Measurements from ENCODE around the gene RTCB.

Gene RTCB

DNA sequence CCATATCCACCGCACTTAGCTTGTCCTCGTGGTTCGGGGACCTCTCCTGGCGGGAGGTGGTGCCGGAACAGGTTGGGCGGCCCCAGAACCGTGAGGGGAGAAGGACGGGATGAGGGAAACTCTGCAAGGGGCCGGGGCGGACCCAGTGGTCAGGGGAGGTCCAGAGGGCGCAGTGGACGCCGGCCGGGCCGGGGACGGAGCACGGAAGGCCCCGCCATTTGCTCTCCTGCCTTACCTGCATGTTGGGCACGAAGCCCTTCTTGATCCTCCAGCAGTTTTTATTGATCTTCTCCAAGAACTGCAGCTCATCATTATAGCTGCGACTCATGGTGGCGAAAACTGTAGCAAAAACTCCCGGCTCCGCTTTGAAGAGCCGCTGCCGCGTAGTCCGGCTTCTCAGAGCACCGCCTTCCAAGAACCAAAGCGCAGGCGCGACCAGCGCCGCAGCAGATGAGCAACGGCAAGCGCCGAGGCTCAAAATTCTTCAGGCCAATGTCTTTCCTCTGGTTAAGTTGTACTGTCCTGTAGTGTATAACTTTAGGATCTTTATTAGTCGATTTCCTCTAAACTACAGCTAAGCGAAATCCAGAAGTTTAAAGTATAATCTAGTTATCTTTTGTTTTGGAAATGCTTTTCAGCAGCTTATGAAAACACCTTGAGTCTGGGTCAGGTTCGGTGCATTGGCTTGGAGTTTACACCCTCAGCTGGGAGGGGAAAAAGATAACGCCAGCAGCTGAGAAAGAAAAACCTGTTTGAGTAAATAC lies at the start of gene RTCB:
RTCB (minus strand) TSS at position 419 of the 764 bp plus-strand sequence; CDS start at position 328, 91 bp downstream.
- peak; percentile 83 for DNase-seq (ENCODE audit: low read depth)

GRCh38 chr22:32457031-32457430 lies 45.0 kb upstream of the RTCB start:
- no peak for DNase-seq (ENCODE audit: low read depth)

- no peak for DNase-seq (ENCODE audit: low read depth)
Observed at GRCh38 chr22:32448980-32449379, 36.9 kb upstream of the RTCB start.

DNA sequence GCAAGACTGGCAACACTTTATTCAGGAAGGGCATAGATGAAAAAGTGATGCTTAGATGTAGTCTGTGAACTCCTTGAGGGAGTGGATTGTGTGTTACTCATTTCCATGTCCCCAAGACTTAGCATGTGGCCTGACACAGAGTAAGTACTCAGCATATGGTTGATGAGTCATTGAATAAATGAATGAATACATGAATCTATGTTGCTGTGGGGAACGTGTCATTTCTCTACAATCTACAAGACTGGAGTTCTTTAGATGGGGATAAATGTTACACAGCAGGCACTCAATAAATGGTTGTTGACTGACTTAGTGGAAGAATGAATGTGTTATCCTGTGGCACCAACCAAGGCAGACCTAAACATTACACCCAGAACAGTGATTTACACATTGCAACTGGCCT lies 34.3 kb upstream of the RTCB start:
- no peak for DNase-seq (ENCODE audit: low read depth)

GRCh38 chr22:32444068-32444467 lies 32.0 kb upstream of the RTCB start:
- no peak for DNase-seq (ENCODE audit: low read depth)

DNA sequence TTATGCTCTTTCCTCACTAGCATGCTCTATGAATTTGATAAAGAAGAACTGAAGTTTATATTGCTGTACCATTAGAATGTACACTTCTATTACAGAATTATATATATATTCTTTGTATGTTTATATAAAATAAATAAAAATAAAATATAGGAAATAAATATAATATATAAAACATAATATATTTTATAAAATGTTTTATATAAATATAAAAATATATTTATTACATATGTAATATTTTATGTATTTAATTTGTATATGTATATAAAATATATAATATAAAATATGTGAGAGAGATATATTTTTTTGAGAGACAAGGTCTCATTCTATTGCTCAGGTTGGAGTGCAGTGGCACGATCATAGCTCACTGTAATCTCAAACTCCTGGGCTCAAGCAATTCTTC lies 18.3 kb upstream of the RTCB start:
- no peak for DNase-seq (ENCODE audit: low read depth)

DNA sequence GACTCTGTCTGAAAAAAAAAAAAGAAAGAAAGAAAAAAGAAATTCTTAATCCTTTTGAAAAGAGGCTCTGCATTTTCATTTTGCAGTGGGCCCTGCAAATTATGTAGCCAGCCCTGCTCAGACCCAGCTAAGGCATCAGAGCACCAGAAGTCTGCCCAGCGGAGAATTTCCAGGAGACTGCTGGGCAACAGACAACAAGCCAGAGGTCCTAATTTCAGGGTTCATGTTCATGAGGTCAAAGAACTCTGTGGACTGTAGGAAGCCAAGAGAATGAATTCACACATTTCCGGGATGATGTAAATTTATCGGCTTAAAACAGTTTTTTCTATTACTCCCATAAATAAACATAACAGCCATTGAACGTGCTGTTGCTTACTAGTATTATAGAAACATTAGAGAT lies 14.8 kb upstream of the RTCB start:
- DNase-seq (ENCODE audit: low read depth) = no peak

DNA sequence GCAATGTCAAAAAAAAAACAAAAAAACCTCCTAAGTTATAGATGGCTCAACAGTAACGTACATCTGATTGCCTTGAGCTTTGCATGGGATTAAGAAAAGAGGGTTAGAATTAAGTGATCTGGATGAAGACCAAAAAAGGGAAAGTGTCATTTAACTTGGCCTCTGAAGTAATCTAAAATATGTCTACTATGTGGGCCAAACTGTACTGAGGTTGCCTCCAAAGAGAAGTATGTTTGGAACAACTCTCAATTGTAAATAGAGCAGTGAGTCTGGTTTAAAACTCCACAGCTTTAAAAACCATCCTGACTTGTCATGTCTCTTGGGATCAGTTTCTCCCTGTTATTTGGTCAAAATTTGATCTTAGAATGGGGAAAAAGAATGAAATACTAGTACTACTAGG lies 11.6 kb upstream of the RTCB start:
- no peak for DNase-seq (ENCODE audit: low read depth)

DNA sequence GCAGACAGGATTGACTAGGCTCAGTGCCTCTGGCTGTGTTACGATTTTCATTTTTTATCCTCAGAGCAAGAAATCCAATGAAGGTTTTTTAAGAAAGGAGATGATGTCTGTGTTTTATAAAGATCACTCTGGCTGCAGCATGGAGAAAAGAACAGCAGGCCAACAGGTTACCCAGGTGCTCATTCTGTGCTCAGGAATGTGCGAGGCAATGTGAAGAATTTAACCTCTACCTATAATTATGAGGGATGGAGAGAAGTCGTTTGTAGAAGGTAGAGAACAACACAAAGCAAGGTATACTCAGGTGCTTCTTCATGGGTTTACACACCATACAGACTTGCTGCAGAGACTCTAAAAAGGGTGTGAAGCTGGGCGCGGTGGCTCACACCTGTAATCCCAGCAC lies 10.0 kb upstream of the RTCB start:
- no peak for DNase-seq (ENCODE audit: low read depth)

DNA sequence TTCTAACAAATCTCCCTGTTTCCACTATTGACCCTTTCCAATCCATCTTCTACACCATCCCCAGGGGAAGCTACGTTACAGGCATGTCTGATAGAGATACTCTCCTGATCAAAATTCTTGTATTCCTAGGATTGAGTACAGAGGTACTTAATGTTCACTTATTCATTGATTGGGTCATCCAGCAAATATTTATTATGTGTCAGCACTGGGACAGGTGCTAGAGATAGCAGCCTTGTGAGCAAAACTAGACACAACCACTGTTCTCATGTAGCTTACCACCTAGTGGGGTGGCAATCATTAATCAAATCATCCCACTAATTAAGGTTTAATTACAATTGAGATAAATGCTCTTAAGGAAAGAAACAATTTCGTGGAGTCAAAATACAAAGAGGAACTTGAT lies 9.4 kb upstream of the RTCB start:
- DNase-seq (ENCODE audit: low read depth) = no peak

- no peak for DNase-seq (ENCODE audit: low read depth)
Observed at GRCh38 chr22:32417906-32418305, 5.9 kb upstream of the RTCB start.

DNA sequence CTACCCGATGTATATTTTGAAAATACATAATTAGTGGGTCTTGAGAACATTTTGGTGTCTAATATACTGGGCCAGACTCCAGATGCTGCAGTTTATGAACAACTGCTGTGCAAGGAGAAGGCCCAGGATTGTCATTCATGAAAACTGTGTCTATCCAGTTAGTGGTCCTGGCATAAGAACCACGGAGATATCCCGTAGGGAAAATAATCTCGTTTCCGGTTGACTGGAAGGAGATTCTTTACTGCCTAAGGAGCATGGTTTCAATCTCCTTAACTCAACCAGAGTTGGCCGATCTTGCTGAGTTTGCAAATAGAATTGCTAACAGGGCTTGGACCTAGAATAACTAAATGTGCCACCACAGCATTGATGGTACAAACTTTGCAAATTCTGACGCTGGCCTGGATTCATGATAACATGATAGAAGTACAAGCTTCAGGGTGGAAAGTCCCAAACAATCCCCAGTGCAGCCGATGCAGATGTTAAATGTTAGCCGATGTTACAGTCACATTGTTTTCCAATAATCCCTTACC lies 4.6 kb upstream of the RTCB start:
- DNase-seq (ENCODE audit: low read depth) = no peak

DNA sequence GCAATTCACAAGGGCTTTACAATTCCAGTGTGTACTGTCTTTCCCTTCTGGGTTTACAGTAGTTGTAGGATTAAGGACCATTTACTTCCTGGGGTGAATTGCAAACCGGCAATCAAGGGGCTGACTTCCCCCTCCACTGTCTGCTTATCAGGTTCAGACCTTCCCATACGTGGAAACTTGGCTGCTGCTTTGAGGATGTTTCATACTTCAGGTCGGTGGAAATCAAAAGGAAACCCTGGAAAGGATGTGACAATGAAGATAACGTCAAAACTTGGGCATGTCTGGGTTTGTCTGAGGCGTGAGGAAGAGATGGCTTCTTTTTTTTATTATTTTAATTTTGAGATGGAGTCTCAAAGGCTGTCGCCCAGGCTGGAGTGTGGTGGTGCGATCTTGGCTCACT lies 2.1 kb upstream of the RTCB start:
- no peak for DNase-seq (ENCODE audit: low read depth)

DNA sequence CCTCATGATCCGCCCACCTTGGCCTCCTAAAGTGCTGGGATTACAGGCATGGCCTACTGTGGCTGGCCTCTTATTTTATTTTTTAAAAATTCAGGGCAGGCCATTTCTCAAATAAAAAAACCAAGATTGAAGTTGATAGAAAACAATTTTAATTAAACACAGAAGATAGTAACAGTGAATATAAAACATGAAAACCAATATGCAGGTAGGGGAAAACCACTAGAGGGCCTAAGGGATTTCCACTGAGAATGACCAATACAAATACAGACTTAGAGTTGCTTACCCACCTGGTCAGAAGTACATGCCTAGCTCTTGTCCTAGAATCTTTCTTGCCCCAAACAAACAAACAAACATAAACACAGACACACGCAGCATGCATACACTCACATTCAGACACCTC lies 1.7 kb upstream of the RTCB start:
- DNase-seq (ENCODE audit: low read depth) = no peak

- DNase-seq (ENCODE audit: low read depth) = no peak
Observed at GRCh38 chr22:32411402-32411801, 645 bp downstream of the RTCB start.

DNA sequence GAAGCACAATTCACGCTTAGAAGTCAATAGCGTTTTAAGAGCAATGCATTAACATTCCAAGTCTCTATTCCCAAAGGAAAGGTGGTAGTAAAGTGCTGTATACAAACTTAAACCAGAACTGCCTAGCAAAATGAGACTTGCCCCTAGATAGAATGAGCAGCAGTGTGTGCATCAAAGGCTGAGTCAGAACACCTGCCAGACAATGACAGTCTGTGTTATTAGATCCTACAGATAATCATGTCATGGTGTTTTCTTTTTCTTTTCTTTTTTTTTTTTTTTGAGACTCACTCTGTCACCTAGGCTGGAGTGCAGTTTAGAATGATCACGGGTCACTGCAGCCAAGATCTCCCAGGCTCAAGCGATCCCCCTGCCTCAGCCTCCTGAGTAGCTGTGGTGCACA lies 1.6 kb downstream of the RTCB start:
- no peak for DNase-seq (ENCODE audit: low read depth)

GRCh38 chr22:32409977-32410376 lies 2.1 kb downstream of the RTCB start:
- no peak for DNase-seq (ENCODE audit: low read depth)

DNA sequence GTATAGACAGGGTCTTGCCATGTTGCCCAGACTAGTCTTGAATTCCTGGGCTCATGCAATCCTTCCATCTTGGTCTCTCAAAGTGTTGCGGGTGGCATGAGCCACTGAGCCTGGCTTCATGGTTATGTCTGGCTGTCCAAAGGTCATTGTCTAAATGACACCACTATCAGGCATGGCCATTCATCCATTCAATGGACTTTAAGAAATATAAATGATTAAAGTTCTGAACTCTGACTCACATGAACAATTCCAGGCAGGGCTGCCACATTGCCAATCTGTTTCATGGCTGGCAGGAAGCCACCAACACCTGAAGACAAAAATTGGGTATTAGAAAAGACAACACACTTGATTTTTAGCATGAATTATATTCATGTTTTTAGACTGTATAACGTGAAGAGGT lies 4.1 kb downstream of the RTCB start:
- no peak for DNase-seq (ENCODE audit: low read depth)

DNA sequence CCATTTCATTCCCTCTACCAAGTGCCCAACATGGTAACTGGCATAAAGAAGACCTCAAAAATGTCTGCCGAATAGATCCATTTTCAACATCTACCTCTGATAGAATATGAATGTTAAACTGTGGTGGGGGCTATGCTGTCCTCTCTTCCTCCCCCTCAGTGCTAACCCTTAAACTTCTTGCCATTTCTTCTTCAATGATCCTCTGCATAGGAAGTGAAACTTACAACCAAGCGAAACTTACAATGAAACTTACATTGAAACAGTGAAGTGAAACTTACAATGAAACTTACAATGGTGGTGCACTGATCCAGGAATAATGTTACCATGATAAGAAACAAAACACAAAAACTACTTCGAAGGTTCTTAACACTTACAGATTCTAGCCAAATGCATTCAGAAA lies 4.7 kb downstream of the RTCB start:
- DNase-seq (ENCODE audit: low read depth) = no peak

GRCh38 chr22:32404021-32404420 lies 8.0 kb downstream of the RTCB start:
- no peak for DNase-seq (ENCODE audit: low read depth)

DNA sequence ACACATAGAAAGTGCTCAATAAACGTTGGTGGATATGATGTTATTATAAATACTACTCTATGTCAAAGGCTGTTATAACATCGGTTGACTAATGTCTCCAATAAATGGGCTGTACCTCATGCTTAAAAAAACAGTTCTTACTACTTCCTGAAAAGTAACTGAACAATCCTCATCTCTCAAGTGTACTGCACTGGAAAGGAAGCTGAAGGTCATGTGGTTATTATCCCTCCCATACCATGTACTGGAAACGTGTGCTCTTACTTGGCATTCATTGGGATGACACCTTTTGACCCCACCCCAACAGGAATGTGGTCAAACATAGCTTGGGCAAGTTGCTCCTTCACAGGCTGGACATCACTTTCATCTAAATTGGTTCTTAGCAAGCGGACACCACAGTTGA lies 10.6 kb downstream of the RTCB start:
- no peak for DNase-seq (ENCODE audit: low read depth)

DNA sequence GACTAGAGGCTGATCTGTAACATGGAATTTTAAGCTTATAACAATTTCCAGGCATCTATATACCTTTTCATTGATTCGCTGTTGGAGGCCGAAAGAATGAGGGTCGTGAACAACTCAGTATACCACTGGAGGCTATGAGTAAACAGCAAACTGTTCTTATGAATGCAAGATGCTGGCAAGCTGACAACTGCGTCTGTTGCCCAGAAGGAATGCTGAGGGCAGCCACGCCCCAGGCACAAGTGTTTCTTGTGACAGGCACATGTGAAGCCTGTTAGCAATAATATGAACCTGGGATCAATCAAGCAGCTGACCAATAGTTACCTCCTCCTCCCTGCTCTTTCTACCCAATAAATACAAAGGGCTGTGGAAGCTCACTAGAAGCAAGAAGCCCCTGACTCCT lies 15.3 kb downstream of the RTCB start:
- no peak for DNase-seq (ENCODE audit: low read depth)

DNA sequence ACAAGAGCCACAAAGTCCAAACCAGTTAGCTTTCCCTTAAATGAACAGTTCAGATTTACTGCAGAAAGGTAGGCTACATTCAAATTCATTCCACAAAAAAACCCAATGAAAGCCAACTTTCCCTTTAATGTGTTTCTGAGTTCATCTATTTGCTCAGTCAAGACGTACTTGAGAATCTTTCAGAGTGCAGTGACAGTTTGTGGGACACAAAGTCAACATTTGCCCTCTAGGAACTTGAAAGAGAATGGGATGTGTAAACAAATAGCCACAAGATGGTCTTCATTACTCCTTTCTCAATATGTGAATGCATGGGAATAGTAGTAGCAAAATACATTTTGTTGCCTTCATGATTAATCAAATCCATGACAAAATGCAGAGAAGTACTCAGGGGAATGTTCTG lies 15.8 kb downstream of the RTCB start:
- no peak for DNase-seq (ENCODE audit: low read depth)

DNA sequence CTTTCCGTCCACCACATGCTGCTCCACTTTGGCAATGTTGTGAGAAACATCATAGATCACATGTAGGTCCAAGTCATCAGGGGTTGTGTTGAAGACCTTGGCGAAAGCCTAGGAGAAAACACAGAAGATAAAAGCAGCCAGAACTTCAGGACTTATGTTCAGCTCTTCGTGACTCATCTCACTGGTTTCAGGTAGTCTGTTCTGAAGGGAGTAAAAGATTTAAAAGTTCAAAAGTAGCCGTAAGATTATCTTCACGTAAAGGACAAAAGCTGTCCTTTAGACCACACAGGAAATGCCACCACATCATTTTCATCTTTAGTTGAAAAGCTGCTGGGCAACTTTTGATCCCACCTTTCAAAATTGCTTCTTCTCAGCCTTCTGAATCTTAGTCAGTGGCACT lies 16.9 kb downstream of the RTCB start:
- no peak for DNase-seq (ENCODE audit: low read depth)

Data from stimulated activated CD8-positive, alpha-beta memory T cell treated with anti-CD3 and anti-CD28 coated beads, Interleukin-12 subunit alpha, Interleukin-12 subunit beta, amount 100 ng/mL, for 4 hours (primary cell).